HepG2 (cell line): ENCODE results near the gene PDGFD. TPM values are rescaled to one million over a fixed set of nuclear protein-coding genes. Genes with fewer than 3 reads are reported as not detected.

Experiments
- ATAC-seq: fragments of 200-7000 bp; cut with Tn5 transposase; 3 replicates; pipeline ENCODE4 v1.9.1; 2020; ENCODE audit warnings: mild to moderate bottlenecking, moderate library complexity
- BruUV-seq: library from RNA; stranded (reverse); fragments of 400-500 nt; replicated peaks from 2 replicates; lab custom pipeline; 2021; lab: Mats Ljungman, UMichigan
- CTCF ChIA-PET: fragments of 300-600 bp; formaldehyde crosslinking; extraction: SDS; loops from one replicate; lab custom pipeline; 2021; ENCODE audit warnings: low total read pairs, inconsistent platforms, low intra/inter-chr PET ratio; lab: Yijun Ruan, JAX
- POLR2A ChIA-PET: fragments of 350-600 bp; sonication (Branson Sonifier 250); formaldehyde crosslinking; loops from one replicate; lab custom pipeline; 2020; ENCODE audit warnings: antibody characterized with exemption, inconsistent platforms; lab: Yijun Ruan, JAX
- DNase-seq: peaks from one replicate; pipeline ENCODE4 v3.0.0-alpha.2; 2015; ENCODE audit warnings: low spot score
- FAIRE-seq: peaks from 3 replicates; lab custom pipeline; 2011; peaks lifted over from hg19 to GRCh38; lab: Jason Lieb, UNC
- H2AFZ ChIP-seq: one replicate; pipeline ENCODE4 v1.6.1; 2011; ENCODE audit warnings: low read length, inconsistent platforms
- H3K27ac ChIP-seq: fragments of 300-600 bp; 3 replicates; pipeline ENCODE4 v1.8.0; 2011; ENCODE audit warnings: mixed run types, mild to moderate bottlenecking, mixed read lengths, low read length, inconsistent platforms; ENCODE audit not compliant: insufficient read depth; ENCODE audit errors: extremely low read length
- H3K27me3 ChIP-seq, 2 experiments: fragments of 200-600 bp in 1 of 2; 2 replicates in 1 of 2; 3 replicates in 1 of 2; pipeline versions ENCODE4 v1.6.0 to v1.8.0; 2011; ENCODE audit warnings: low read length in 2 of 2, mild to moderate bottlenecking in 2 of 2, moderate library complexity in 2 of 2, inconsistent platforms in 1 of 2; ENCODE audit not compliant: insufficient read depth in 2 of 2, control insufficient read depth in 1 of 2
- H3K36me3 ChIP-seq, 2 experiments: fragments of 200-600 bp in 1 of 2; replicated peaks in 1 of 2; 2 replicates in 1 of 2; 3 replicates in 1 of 2; pipeline versions ENCODE4 v1.5.1 to v1.8.0; 2011; ENCODE audit warnings: low read length in 2 of 2, inconsistent platforms in 1 of 2; ENCODE audit not compliant: insufficient read depth in 2 of 2, control insufficient read depth in 1 of 2
- H3K4me1 ChIP-seq: 2 replicates; pipeline ENCODE4 v1.5.1; 2012; ENCODE audit warnings: low read length, inconsistent platforms; ENCODE audit not compliant: insufficient read depth
- H3K4me2 ChIP-seq: 2 replicates; pipeline ENCODE4 v1.6.0; 2011; ENCODE audit warnings: low read depth, low read length, inconsistent platforms
- H3K4me3 ChIP-seq, 3 experiments: fragments of 200-600 bp in 1 of 3; sonication (generic), shearing (Covaris generic) in 1 of 3; replicated peaks in 1 of 3; 2 replicates each; pipeline ENCODE4 v1.5.1; 2011 to 2016; ENCODE audit warnings: low read length in 3 of 3, inconsistent platforms in 2 of 3, low read depth in 2 of 3, mild to moderate bottlenecking in 2 of 3, control low read depth in 1 of 3, mixed read lengths in 1 of 3; ENCODE audit not compliant: insufficient read depth in 1 of 3
- H3K79me2 ChIP-seq: one replicate; pipeline ENCODE4 v1.6.1; 2011; ENCODE audit warnings: low read length, inconsistent platforms; ENCODE audit not compliant: insufficient read depth
- H3K9ac ChIP-seq: 2 replicates; pipeline ENCODE4 v1.6.0; 2011; ENCODE audit warnings: mild to moderate bottlenecking, low read depth, low read length, inconsistent platforms; ENCODE audit not compliant: insufficient read depth
- H3K9me3 ChIP-seq: 2 replicates; pipeline ENCODE4 v1.5.1; 2012; ENCODE audit warnings: mild to moderate bottlenecking, low read length
- H4K20me1 ChIP-seq: 2 replicates; pipeline ENCODE4 v1.6.0; 2011; ENCODE audit warnings: inconsistent platforms, mild to moderate bottlenecking, low read length, moderate library complexity; ENCODE audit not compliant: insufficient read depth
- SMAD1 ChIP-seq: sonication (generic); formaldehyde crosslinking; IDR thresholded peaks from 2 replicates; pipeline ENCODE4 v1.4.0; 2020; ENCODE audit warnings: missing genetic modification reagents, low read depth, mild to moderate bottlenecking, borderline replicate concordance
- THAP7 ChIP-seq: sonication (generic); formaldehyde crosslinking; IDR thresholded peaks from 2 replicates; pipeline ENCODE4 v1.8.1; 2023; ENCODE audit warnings: mild to moderate bottlenecking, missing genetic modification reagents
- ZNF205 ChIP-seq: IDR thresholded peaks from 2 replicates; pipeline ENCODE4 v1.6.1; 2018; ENCODE audit warnings: missing biosample characterization, missing genetic modification reagents
- ZNF558 ChIP-seq: sonication (generic); formaldehyde crosslinking; IDR thresholded peaks from 2 replicates; pipeline ENCODE4 v1.9.0; 2022; ENCODE audit warnings: mild to moderate bottlenecking, missing genetic modification reagents, borderline replicate concordance
- WGBS: methylation state at CpG from one replicate; pipeline ENCODE4 v1.1.6; 2017; ENCODE audit warnings: low lambda C conversion rate; 5-methylcytosine and 5-hydroxymethylcytosine counted together
- in situ Hi-C: cut with HindIII; loops from 2 replicates; pipeline ENCODE4 v1.10.0; 2017; ENCODE audit warnings: low pct_unique_long_range_greater_than_20kb; ENCODE audit not compliant: extremely low pct_ligation_motif_present
- intact Hi-C: fragments of 100-400 bp; cut with micrococcal nuclease; formaldehyde crosslinking; loops from one replicate; pipeline ENCODE4 v1.10.0; 2022; ENCODE audit not compliant: unreplicated experiment
- polyA plus RNA-seq, 8 experiments: library from polyadenylated mRNA; depleted of rRNA in 3 of 8; stranded (reverse) in 7 of 8; unstranded in 1 of 8; fragments of >200 nt; fragmentation: Illumina TruSeq in 4 of 8; extraction: Trizol in 4 of 8; gene quantifications; 2 replicates each; pipeline versions ENCODE4 v1.2.1 to v1.2.3, GENCODE V29; 2011 to 2016; ENCODE audit warnings: low read depth in 4 of 8, missing spikeins in 1 of 8, mixed read lengths in 1 of 8; ENCODE audit not compliant: insufficient read depth in 1 of 8
- total RNA-seq, 5 experiments: library from RNA; depleted of rRNA; stranded (reverse); fragments of >200 nt; fragmentation: Illumina TruSeq; extraction: Trizol; gene quantifications; 2 replicates each; pipeline ENCODE4 v1.2.3, GENCODE V29; 2016; ENCODE audit warnings: low read depth in 1 of 5
- TF ChIP-seq, protein P1 (sequence below): sonication (generic); formaldehyde crosslinking; IDR thresholded peaks from 2 replicates; pipeline ENCODE4 v1.8.0; 2022; ENCODE audit warnings: low read depth, missing genetic modification reagents

Gene PDGFD
- total and polyA plus RNA-seq, 2 of the 13 experiments (the other 11 are each of a cell fraction or from before 2014, with no cell fraction given) = 0.09 to 0.29 TPM

- TF ChIP-seq THAP7 (CRISPR knock-in tag) = no peak
Measured at GRCh38 chr11:104134745-104135144, 29.2 kb downstream of the PDGFD start (continued).

- in situ Hi-C loops (no loop called here), intact Hi-C loops (no loop called here)
- no peak for ATAC-seq
- H3K4me1 ChIP-seq = no peaks in the 10 kb centered on the region
- ChIA-PET POLR2A (no interaction called here), CTCF (no interaction called here)
- no peak overlapping the region for H3K9ac ChIP-seq
- 0% methylated on average over 1 of the region's 1 CpG for WGBS
- no peak overlapping the region for H3K4me3 ChIP-seq
- H4K20me1 ChIP-seq = no peaks in the 10 kb centered on the region; the same call in 1 of the 2 replicates
- no peak for DNase-seq
- H3K9me3 ChIP-seq = no peaks in the 10 kb centered on the region
- no peak for TF ChIP-seq ZNF205 (CRISPR knock-in tag)
- no peak for TF ChIP-seq ZNF558
- no peak for TF ChIP-seq SMAD1 (CRISPR knock-in tag)
- H3K36me3 ChIP-seq = no peaks in the 10 kb centered on the region
- H3K27ac ChIP-seq = no peak overlapping the region
- no TSS peak for BruUV-seq
- no peaks in the 10 kb centered on the region for H3K79me2 ChIP-seq
- no peak overlapping the region for H2AFZ ChIP-seq
- H3K4me2 ChIP-seq = no peak overlapping the region
- H3K27me3 ChIP-seq = no peaks in the 10 kb centered on the region
- no peak for FAIRE-seq
Measured at GRCh38 chr11:104130161-104130560, 33.8 kb downstream of the PDGFD start.

DNA sequence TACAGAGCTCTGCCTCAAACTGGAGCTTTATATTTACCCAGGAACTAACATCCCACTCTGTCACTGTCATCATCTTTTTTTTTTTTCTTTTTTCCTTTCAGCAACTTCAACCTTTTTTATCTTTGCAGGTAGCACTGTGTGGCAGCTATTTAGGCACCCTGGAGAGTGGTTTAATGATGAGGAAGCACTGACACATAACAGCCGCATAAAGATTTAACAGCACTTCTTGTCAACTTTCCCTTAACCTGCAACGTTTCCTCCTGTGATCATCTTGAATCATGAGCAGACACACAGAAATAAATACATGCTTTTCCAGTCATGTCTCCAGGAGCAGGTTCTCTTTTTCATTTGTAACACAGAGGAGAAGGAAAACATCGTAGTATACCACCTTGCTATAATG is 34.8 kb downstream of the PDGFD start:
- in situ Hi-C loops (no loop called here), intact Hi-C loops (no loop called here)
- no peaks in the 10 kb centered on the region for H3K4me1 ChIP-seq
- H3K9me3 ChIP-seq = no peaks in the 10 kb centered on the region
- no peaks in the 10 kb centered on the region; the same call in 1 of the 2 replicates for H4K20me1 ChIP-seq
- TF ChIP-seq, protein P1, sequence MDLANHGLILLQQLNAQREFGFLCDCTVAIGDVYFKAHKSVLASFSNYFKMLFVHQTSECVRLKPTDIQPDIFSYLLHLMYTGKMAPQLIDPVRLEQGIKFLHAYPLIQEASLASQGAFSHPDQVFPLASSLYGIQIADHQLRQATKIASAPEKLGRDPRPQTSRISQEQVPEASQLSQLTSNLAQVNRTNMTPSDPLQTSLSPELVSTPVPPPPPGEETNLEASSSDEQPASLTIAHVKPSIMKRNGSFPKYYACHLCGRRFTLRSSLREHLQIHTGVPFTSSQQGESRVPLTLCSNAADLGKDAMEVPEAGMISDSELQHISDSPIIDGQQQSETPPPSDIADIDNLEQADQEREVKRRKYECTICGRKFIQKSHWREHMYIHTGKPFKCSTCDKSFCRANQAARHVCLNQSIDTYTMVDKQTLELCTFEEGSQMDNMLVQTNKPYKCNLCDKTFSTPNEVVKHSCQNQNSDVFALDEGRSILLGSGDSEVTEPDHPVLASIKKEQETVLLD = no peak
- no peak overlapping the region for H2AFZ ChIP-seq
- no peak for DNase-seq
- H3K4me3 ChIP-seq = no peak overlapping the region
- no peak for ATAC-seq
- no peaks in the 10 kb centered on the region for H3K36me3 ChIP-seq
- 3% methylated on average over 3 of the region's 3 CpGs for WGBS
- H3K27ac ChIP-seq = no peak overlapping the region
- no peak for FAIRE-seq
- H3K79me2 ChIP-seq = no peaks in the 10 kb centered on the region
- no peak overlapping the region for H3K9ac ChIP-seq
- CTCF ChIA-PET = no interaction called here
- POLR2A ChIA-PET = no interaction called here
- H3K4me2 ChIP-seq = no peak overlapping the region
- H3K27me3 ChIP-seq = no peaks in the 10 kb centered on the region
- no TSS peak for BruUV-seq
